Lung (tissue), 12 donors: ENCODE results near the gene DPP6. TPM values are rescaled to one million over a fixed set of nuclear protein-coding genes. Genes with fewer than 3 reads are reported as not detected.

ENCODE experiments used
- ATAC-seq: fragments of 200-7000 bp; cut with Tn5 transposase; one replicate; pipeline ENCODE4 v1.9.1; 2020; ENCODE audit warnings: moderate number of reproducible peaks; ENCODE audit not compliant: insufficient read depth, low FRiP score
- DNase-seq, 3 donors: peaks; one replicate each; pipeline ENCODE4 v3.0.0-alpha.2; 2013 to 2017
- H3K27ac ChIP-seq, 2 donors: one replicate each; pipeline ENCODE4 v1.5.1; 2013; ENCODE audit warnings: mild to moderate bottlenecking in 2 of 2, moderate library complexity in 2 of 2, control low read depth in 1 of 2, inconsistent platforms in 1 of 2, low read depth in 1 of 2, low read length in 1 of 2
- H3K27me3 ChIP-seq, 3 donors: one replicate each; pipeline ENCODE4 v1.5.1; 2013; ENCODE audit warnings: low read length in 2 of 3; ENCODE audit not compliant: control insufficient read depth in 3 of 3, insufficient read depth in 3 of 3
- H3K36me3 ChIP-seq, 4 donors: one replicate each; pipeline ENCODE4 v1.5.1; 2013; ENCODE audit warnings: low read length in 4 of 4, mild to moderate bottlenecking in 1 of 4, moderate library complexity in 1 of 4; ENCODE audit not compliant: control insufficient read depth in 4 of 4, insufficient read depth in 4 of 4
- H3K4me1 ChIP-seq, 5 donors: one replicate each; pipeline ENCODE4 v1.5.1; 2013; ENCODE audit warnings: low read length in 5 of 5, mild to moderate bottlenecking in 2 of 5, moderate library complexity in 1 of 5; ENCODE audit not compliant: control insufficient read depth in 5 of 5, insufficient read depth in 5 of 5
- H3K4me3 ChIP-seq: one replicate; pipeline ENCODE4 v1.5.1; 2013; ENCODE audit warnings: mild to moderate bottlenecking, control low read depth, moderate library complexity
- H3K9ac ChIP-seq, 2 donors: one replicate each; pipeline ENCODE4 v1.5.1; 2013; ENCODE audit warnings: low read length in 2 of 2, control low read depth in 1 of 2; ENCODE audit not compliant: insufficient read depth in 1 of 2
- H3K9me3 ChIP-seq, 4 donors: one replicate each; pipeline ENCODE4 v1.5.1; 2013; ENCODE audit warnings: low read length in 3 of 4, mild to moderate bottlenecking in 1 of 4, moderate library complexity in 1 of 4; ENCODE audit not compliant: control insufficient read depth in 4 of 4, insufficient read depth in 3 of 4
- WGBS, 2 donors: extraction: QIAGEN DNeasy Blood & Tissue Kit; methylation state at CpG; one replicate each; pipeline ENCODE4 v1.1.7; 2013; 5-methylcytosine and 5-hydroxymethylcytosine counted together
- polyA plus RNA-seq, 2 donors: library from polyadenylated mRNA; stranded (reverse); fragments of 200-250 nt; gene quantifications; one replicate each; pipeline ENCODE4 v1.2.1, GENCODE V29; 2013
- total RNA-seq, 2 donors: library from RNA; depleted of rRNA in 1 of 2; stranded (reverse); fragments of >200 nt in 1 of 2; gene quantifications; one replicate each; pipeline ENCODE4 v1.2.1, GENCODE V29; 2014 to 2021
- TF ChIP-seq, protein P1 (sequence below): IDR thresholded peaks from 2 replicates; pipeline ENCODE4 v1.5.1; 2012; ENCODE audit warnings: mild to moderate bottlenecking; ENCODE audit errors: control extremely low read depth, extremely low read depth
- donor health status: control.
- donor health status: control.
- donor health status: Bipolar disorder and iron deficiency.
- donor health status: healthy.
- donor health status: DM: yes; HTN: yes; CAD: no.

Gene DPP6
- total and polyA plus RNA-seq, 4 donors = 0.08 to 1.3 (median 0.75) TPM

DNA sequence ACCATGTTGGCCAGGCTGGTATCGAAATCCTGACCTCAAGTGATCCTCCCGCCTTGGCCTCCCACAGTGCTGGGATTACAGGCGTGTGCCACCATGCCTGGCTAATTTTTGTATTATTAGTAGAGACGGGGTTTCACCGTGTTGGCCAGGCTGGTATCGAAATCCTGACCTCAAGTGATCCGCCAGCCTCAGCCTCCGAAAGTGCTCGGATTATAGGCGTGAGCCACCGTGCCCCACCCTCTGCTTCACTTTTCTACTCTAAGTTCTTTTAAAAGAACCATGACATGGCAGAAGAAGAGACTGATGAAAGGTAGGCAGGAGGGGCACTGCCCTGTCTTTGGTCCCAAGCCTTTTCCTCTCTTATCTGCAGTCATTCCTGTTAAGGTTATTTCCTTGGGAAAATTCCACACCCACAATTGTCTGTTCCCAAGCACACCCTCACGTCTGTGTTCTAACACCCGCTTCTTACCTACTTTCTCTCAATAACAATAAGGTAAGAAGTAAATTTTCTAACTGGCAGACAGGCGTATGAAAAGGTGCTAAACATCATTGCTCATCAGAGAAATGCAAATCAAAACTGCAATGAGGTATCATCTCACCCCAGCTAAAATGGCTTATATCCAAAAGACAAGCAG, 291.7 kb downstream of the DPP6 start:
- Histone ChIP-seq H3K9ac (no peak overlapping the region), H3K4me3 (no peak overlapping the region), H3K27me3 (no peaks in the 10 kb centered on the region), H3K36me3 (no peaks in the 10 kb centered on the region), H3K4me1 (no peaks in the 10 kb centered on the region), H3K9me3 (peaks cover 0 to 4% (median 0%) of the 10 kb centered on the region in 4 donors), H3K27ac (no peak overlapping the region)
- 89 to 92% methylated on average over 14 of the region's 14 CpGs for WGBS, 2 donors
- DNase-seq (no peak), ATAC-seq (no peak)
- TF ChIP-seq, protein P1, sequence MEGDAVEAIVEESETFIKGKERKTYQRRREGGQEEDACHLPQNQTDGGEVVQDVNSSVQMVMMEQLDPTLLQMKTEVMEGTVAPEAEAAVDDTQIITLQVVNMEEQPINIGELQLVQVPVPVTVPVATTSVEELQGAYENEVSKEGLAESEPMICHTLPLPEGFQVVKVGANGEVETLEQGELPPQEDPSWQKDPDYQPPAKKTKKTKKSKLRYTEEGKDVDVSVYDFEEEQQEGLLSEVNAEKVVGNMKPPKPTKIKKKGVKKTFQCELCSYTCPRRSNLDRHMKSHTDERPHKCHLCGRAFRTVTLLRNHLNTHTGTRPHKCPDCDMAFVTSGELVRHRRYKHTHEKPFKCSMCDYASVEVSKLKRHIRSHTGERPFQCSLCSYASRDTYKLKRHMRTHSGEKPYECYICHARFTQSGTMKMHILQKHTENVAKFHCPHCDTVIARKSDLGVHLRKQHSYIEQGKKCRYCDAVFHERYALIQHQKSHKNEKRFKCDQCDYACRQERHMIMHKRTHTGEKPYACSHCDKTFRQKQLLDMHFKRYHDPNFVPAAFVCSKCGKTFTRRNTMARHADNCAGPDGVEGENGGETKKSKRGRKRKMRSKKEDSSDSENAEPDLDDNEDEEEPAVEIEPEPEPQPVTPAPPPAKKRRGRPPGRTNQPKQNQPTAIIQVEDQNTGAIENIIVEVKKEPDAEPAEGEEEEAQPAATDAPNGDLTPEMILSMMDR = no peak

DNA sequence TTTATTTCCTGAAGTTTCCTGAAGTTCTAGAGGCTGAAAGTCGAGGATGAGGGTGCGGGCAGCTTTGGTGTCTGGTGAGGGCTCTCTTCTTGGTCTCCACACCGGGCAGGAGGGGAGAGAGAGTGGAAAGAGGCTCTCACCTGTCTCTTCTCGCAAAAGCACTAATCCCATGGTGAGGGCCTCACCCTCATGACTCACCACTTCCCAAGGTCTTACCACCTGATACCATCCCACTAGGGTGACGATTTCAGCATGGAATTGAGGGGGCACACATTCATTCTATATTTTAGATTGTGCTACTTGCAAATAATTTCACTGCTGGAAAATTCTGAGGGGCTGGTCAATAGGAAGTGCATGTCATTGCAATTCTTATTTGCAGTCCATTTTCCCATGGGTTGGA, 292.9 kb downstream of the DPP6 start:
- WGBS, 2 donors = 85 to 90% methylated on average over 5 of the region's 5 CpGs
- TF ChIP-seq, protein P1 = no peak
- H3K9ac ChIP-seq = no peak overlapping the region
- H3K27me3 ChIP-seq = no peaks in the 10 kb centered on the region
- H3K36me3 ChIP-seq = no peaks in the 10 kb centered on the region
- no peaks in the 10 kb centered on the region for H3K4me1 ChIP-seq
- DNase-seq (no peak), ATAC-seq (no peak)
- H3K4me3 ChIP-seq = no peak overlapping the region
- H3K27ac ChIP-seq = no peak overlapping the region
- H3K9me3 ChIP-seq = peaks cover 0 to 4% (median 1%) of the 10 kb centered on the region in 4 donors

DNA sequence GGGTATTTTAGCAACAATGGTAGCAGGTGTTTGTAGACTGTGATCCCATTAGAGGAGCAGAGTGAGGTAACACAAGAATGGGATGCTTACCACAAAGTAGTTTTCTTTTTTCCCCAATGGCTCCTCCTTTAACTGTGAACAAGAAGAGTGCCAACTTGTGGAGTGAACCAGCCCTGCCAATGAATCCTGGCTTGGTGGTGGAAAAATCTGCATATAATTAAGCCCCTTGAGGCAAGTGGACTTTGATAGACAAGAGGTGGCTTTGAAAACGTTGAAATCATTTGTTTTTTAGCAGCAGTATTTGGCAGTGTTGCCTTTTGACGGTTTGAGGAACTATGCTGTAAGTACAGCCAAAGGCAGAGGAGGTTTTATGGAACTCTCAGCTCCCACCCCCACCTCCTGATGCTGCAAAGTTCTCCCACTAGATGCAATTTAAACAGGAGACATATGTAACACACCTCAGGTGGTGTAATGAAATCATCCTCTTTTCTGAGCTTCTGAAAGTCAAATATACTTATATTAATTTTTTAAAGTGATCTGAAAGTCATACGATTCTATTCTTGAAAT, 295.6 kb downstream of the DPP6 start:
- ATAC-seq (no peak), DNase-seq (no peak)
- TF ChIP-seq, protein P1 = no peak
- Histone ChIP-seq H3K36me3 (no peaks in the 10 kb centered on the region), H3K9ac (no peak overlapping the region), H3K27me3 (no peaks in the 10 kb centered on the region), H3K27ac (no peak overlapping the region), H3K4me3 (no peak overlapping the region), H3K9me3 (peaks cover 0 to 5% (median 2%) of the 10 kb centered on the region in 4 donors), H3K4me1 (no peaks in the 10 kb centered on the region)
- 43 to 44% methylated on average over 3 of the region's 3 CpGs for WGBS, 2 donors
